Measurements from ENCODE around the gene EFNB2. TPM values are rescaled to one million over a fixed set of nuclear protein-coding genes. Genes with fewer than 3 reads are reported as not detected.

Gene EFNB2
- total and polyA plus RNA-seq, 9 of the 15 experiments (the other 6 are each of a cell fraction or from before 2014, with no cell fraction given) = 0.01 to 0.29 (median 0.18) TPM

DNA sequence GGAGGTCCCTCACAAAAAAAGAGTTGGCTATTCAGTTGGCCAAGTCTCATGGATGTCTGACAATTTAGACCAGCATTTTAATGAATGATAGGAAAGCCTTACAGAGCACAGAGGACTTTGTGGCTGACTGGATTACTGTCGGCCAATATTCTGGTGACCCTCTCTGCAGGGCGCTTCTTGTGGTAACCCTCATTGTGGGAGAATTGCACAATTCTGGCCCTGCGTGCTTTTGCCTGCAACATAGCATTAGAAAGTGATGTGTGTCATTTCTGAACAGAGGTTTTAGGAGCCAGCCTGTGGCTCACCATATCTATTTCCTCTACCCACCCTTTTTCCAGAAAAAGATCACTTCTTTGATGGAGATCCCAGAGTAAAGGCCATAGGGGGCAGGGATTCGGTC, 71.4 kb downstream of the EFNB2 start:
- Histone ChIP-seq H3K9me3 (replicated peaks; ENCODE audit: control insufficient read depth, insufficient read depth, low read depth, low read length) (no peaks in the 10 kb centered on the region), H3K79me2 (ENCODE audit: control insufficient read depth, insufficient read depth, low read length) (no peaks in the 10 kb centered on the region), H3K36me3 (ENCODE audit: control insufficient read depth, insufficient read depth, low read length) (no peaks in the 10 kb centered on the region), H3K4me2 (ENCODE audit: insufficient read depth, low read length) (no peak overlapping the region), H4K20me1 (replicated peaks; ENCODE audit: control insufficient read depth, insufficient read depth, low read length) (no peaks in the 10 kb centered on the region), H3K4me3 (no peak overlapping the region), H3K9ac (ENCODE audit: insufficient read depth in 1 of 2, low read depth in 2 of 2, low read length in 2 of 2) (no peak overlapping the region), H3K4me1 (replicated peaks in 1 of 2; ENCODE audit: control insufficient read depth in 2 of 2, insufficient read depth in 2 of 2, low read length in 2 of 2) (no peaks in the 10 kb centered on the region), H3K27me3 (ENCODE audit: control insufficient read depth in 2 of 2, insufficient read depth in 2 of 2, low read length in 2 of 2) (peaks cover 0 to 7% of the 10 kb centered on the region in 2 experiments; a peak in 3 of 5 replicates), H3K9me1 (ENCODE audit: control insufficient read depth, insufficient read depth, low read length) (no peaks in the 10 kb centered on the region), H2AFZ (ENCODE audit: low read depth, low read length) (no peak overlapping the region), H3K27ac (ENCODE audit: extremely low read depth, low read depth, low read length) (no peak overlapping the region)
- FAIRE-seq (no peak), ATAC-seq (no peak), DNase-seq (ENCODE audit: extremely low read depth in 1 of 4, low spot score in 3 of 4) (no peak)
- intact Hi-C loops (cut with micrococcal nuclease) = no loop called here
- WGBS (ENCODE audit: insufficient coverage, low coverage, missing lambda C conversion rate) = 0% methylated on average over 4 of the region's 4 CpGs
- no peak for TF ChIP-seq PHTF2 (CRISPR knock-in tag; IDR thresholded peaks at IDR 0.05)
- no peak for TF ChIP-seq TAF15 (IDR thresholded peaks at IDR 0.05; ENCODE audit: low read depth, low read length)
- TF ChIP-seq ZNF589 (CRISPR knock-in tag; IDR thresholded peaks at IDR 0.05; ENCODE audit: low read depth) = no peak
- TF ChIP-seq ZNF347 (CRISPR knock-in tag; IDR thresholded peaks at IDR 0.05; ENCODE audit: low read depth) = no peak
- no peak for TF ChIP-seq TCF7 (IDR thresholded peaks at IDR 0.05; ENCODE audit: borderline replicate concordance)
- no peak for TF ChIP-seq KAT7 (CRISPR knock-in tag; IDR thresholded peaks at IDR 0.05; ENCODE audit: borderline replicate concordance)
- POLR2A ChIA-PET = no interaction called here
- CTCF ChIA-PET (ENCODE audit: low intra/inter-chr PET ratio) = no interaction called here
- BruUV-seq (replicated peaks) = no TSS peak
- in situ Hi-C loops (cut with MboI) = no loop called here

DNA sequence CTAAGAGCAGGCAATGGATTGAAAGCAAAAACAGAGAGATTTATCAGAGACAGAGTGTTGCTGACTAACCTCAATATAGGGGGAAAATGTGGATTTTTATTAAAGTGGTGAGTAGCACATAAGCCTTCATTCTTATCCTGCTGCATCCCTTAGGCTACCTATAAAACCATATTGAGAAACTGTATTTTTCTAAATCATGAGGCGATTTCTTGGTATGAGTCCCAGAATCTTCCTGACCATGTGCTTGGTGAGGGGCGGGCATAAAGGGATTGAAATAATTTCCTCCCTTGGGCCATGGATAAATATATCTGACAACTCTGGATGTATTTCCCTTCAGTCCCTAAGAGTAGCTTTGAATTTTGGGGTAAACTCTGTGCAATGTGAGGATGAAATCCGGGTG, 72.8 kb downstream of the EFNB2 start:
- ChIA-PET CTCF (ENCODE audit: low intra/inter-chr PET ratio) (no interaction called here), POLR2A (no interaction called here)
- no peaks in the 10 kb centered on the region for H3K36me3 ChIP-seq (ENCODE audit: control insufficient read depth, insufficient read depth, low read length)
- WGBS (ENCODE audit: insufficient coverage, low coverage, missing lambda C conversion rate) = 0% methylated on average over 3 of the region's 3 CpGs
- H3K9me3 ChIP-seq (replicated peaks; ENCODE audit: control insufficient read depth, insufficient read depth, low read depth, low read length) = no peaks in the 10 kb centered on the region
- no peaks in the 10 kb centered on the region for H4K20me1 ChIP-seq (replicated peaks; ENCODE audit: control insufficient read depth, insufficient read depth, low read length)
- no peaks in the 10 kb centered on the region for H3K4me1 ChIP-seq (replicated peaks in 1 of 2; ENCODE audit: control insufficient read depth in 2 of 2, insufficient read depth in 2 of 2, low read length in 2 of 2)
- no peaks in the 10 kb centered on the region for H3K79me2 ChIP-seq (ENCODE audit: control insufficient read depth, insufficient read depth, low read length)
- in situ Hi-C loops (cut with MboI) = no loop called here
- ATAC-seq (no peak), FAIRE-seq (no peak), DNase-seq (ENCODE audit: extremely low read depth in 1 of 4, low spot score in 3 of 4) (no peak)
- H2AFZ ChIP-seq (ENCODE audit: low read depth, low read length) = no peak overlapping the region
- no peaks in the 10 kb centered on the region for H3K9me1 ChIP-seq (ENCODE audit: control insufficient read depth, insufficient read depth, low read length)
- TF ChIP-seq EGR1 (conservative IDR thresholded peaks at IDR 0.05) = no peak
- no peak for TF ChIP-seq GABPB2 (CRISPR knock-in tag; conservative IDR thresholded peaks at IDR 0.05)
- TF ChIP-seq ASH1L (IDR thresholded peaks at IDR 0.05; ENCODE audit: borderline replicate concordance, low read depth, partially characterized antibody) = no peak
- BruUV-seq (replicated peaks) = no TSS peak
- H3K9ac ChIP-seq (ENCODE audit: insufficient read depth in 1 of 2, low read depth in 2 of 2, low read length in 2 of 2) = no peak overlapping the region
- no peaks in the 10 kb centered on the region; a peak in 1 of 5 replicates for H3K27me3 ChIP-seq (ENCODE audit: control insufficient read depth in 2 of 2, insufficient read depth in 2 of 2, low read length in 2 of 2)
- H3K4me3 ChIP-seq = no peak overlapping the region
- intact Hi-C loops (cut with micrococcal nuclease) = no loop called here
- no peak overlapping the region for H3K4me2 ChIP-seq (ENCODE audit: insufficient read depth, low read length)
- no peak overlapping the region for H3K27ac ChIP-seq (ENCODE audit: extremely low read depth, low read depth, low read length)

All from K562 (cell line).